HFFc6 (cell line): Measurements from ENCODE around the gene PRDM16. TPM values are rescaled to one million over a fixed set of nuclear protein-coding genes. Genes with fewer than 3 reads are reported as not detected.
"Not testable (repeated sequence)": the region's sequence is repeated elsewhere in the genome, so short reads cannot be mapped to it uniquely, and the experiment has no call there.

ENCODE experiments used
- DNase-seq: peaks from one replicate; pipeline ENCODE4 v3.0.0-alpha.2; 2018
- H3K27ac Mint-ChIP-seq: 2 replicates; pipeline ENCODE4 v1.8.0; 2020; ENCODE audit warnings: mild to moderate bottlenecking, mixed read lengths
- H3K27me3 Mint-ChIP-seq: 2 replicates; pipeline ENCODE4 v1.8.0; 2021; ENCODE audit warnings: mild to moderate bottlenecking, moderate library complexity, mixed read lengths; ENCODE audit not compliant: insufficient read depth
- H3K36me3 Mint-ChIP-seq: 2 replicates; pipeline ENCODE4 v1.8.0; 2021; ENCODE audit warnings: low read depth, mixed read lengths
- H3K4me1 Mint-ChIP-seq: 2 replicates; pipeline ENCODE4 v1.8.0; 2020; ENCODE audit warnings: low read depth, mixed read lengths
- H3K4me3 Mint-ChIP-seq: 2 replicates; pipeline ENCODE4 v1.8.0; 2020; ENCODE audit warnings: mild to moderate bottlenecking, moderate library complexity, mixed read lengths
- H3K9me3 Mint-ChIP-seq: 2 replicates; pipeline ENCODE4 v1.8.0; 2020; ENCODE audit warnings: mild to moderate bottlenecking, mixed read lengths
- CTCF ChIP-seq: fragments of 200-600 bp; sonication (generic); IDR thresholded peaks from 2 replicates; pipeline ENCODE4 v1.5.0; 2021; ENCODE audit warnings: antibody characterized with exemption, mild to moderate bottlenecking
- total RNA-seq, 6 experiments: library from RNA; stranded (reverse); fragmentation: NEBNext Ultra II Directional; extraction: Animal tissue kit (Norgen Biotek cat#: 25700); gene quantifications; 2 replicates in 1 of 6; 3 replicates in 5 of 6; pipeline ENCODE4 v1.2.3, GENCODE V29; 2021

Gene PRDM16
- total RNA-seq, 6 experiments from 2014 or later: not detected

- H3K9me3 Mint-ChIP-seq: no peaks in the 10 kb centered on the region
- H3K27ac Mint-ChIP-seq: no peak overlapping the region
- no peak for DNase-seq
- H3K4me1 Mint-ChIP-seq: no peaks in the 10 kb centered on the region
- no peaks in the 10 kb centered on the region for H3K36me3 Mint-ChIP-seq
- H3K27me3 Mint-ChIP-seq: peaks cover 29% of the 10 kb centered on the region
- TF ChIP-seq CTCF: no peak
- H3K4me3 Mint-ChIP-seq: no peak overlapping the region
Observed at GRCh38 chr1:3284691-3285090, 215.7 kb downstream of the PRDM16 start.

GRCh38 chr1:3285106-3285740 lies 216.2 kb downstream of the PRDM16 start:
- Mint-ChIP-seq H3K4me1 (no peaks in the 10 kb centered on the region), H3K36me3 (no peaks in the 10 kb centered on the region), H3K4me3 (no peak overlapping the region), H3K27ac (no peak overlapping the region), H3K9me3 (no peaks in the 10 kb centered on the region), H3K27me3 (peaks cover 25% of the 10 kb centered on the region)
- no peak for DNase-seq
- no peak for TF ChIP-seq CTCF

GRCh38 chr1:3287095-3287494 lies 218.1 kb downstream of the PRDM16 start:
- not testable (repeated sequence) for H3K36me3 Mint-ChIP-seq, H3K9me3 Mint-ChIP-seq, H3K4me3 Mint-ChIP-seq, DNase-seq, H3K27ac Mint-ChIP-seq, H3K4me1 Mint-ChIP-seq
- H3K27me3 Mint-ChIP-seq: peaks cover 22% of the 10 kb centered on the region

GRCh38 chr1:3287656-3288160 lies 218.7 kb downstream of the PRDM16 start:
- Mint-ChIP-seq H3K27ac (no peak overlapping the region), H3K4me3 (no peak overlapping the region), H3K27me3 (peaks cover 24% of the 10 kb centered on the region), H3K36me3 (no peaks in the 10 kb centered on the region), H3K9me3 (no peaks in the 10 kb centered on the region), H3K4me1 (no peaks in the 10 kb centered on the region)
- no peak for DNase-seq
- no peak for TF ChIP-seq CTCF

GRCh38 chr1:3289502-3289901 lies 220.5 kb downstream of the PRDM16 start:
- no peak for TF ChIP-seq CTCF
- Mint-ChIP-seq H3K27ac (no peak overlapping the region), H3K4me1 (no peaks in the 10 kb centered on the region), H3K4me3 (no peak overlapping the region), H3K27me3 (peaks cover 29% of the 10 kb centered on the region), H3K9me3 (no peaks in the 10 kb centered on the region), H3K36me3 (no peaks in the 10 kb centered on the region)
- DNase-seq: no peak

- H3K27me3 Mint-ChIP-seq: peaks cover 30% of the 10 kb centered on the region
- H3K4me1 Mint-ChIP-seq: no peaks in the 10 kb centered on the region
- no peak overlapping the region for H3K27ac Mint-ChIP-seq
- no peaks in the 10 kb centered on the region for H3K9me3 Mint-ChIP-seq
- no peak for TF ChIP-seq CTCF
- no peak overlapping the region for H3K4me3 Mint-ChIP-seq
- DNase-seq: no peak
- H3K36me3 Mint-ChIP-seq: no peaks in the 10 kb centered on the region
Observed at GRCh38 chr1:3290438-3290837, 221.4 kb downstream of the PRDM16 start.
